Activated B cell treated with CpG ODN at 0.5 μM for 24 hours (primary cell): ENCODE data around the gene STXBP4. TPM values are rescaled to one million over a fixed set of nuclear protein-coding genes. Genes with fewer than 3 reads are reported as not detected.

Experiments used
- ATAC-seq: fragments of 200-7000 bp; cut with Tn5 transposase; one replicate; pipeline ENCODE4 v1.10.0; 2021; ENCODE audit warnings: low read depth, mild to moderate bottlenecking, moderate library complexity
- CTCF ChIA-PET: fragments of 350-600 bp; sonication (Branson Sonifier 250); formaldehyde crosslinking; loops from one replicate; lab custom pipeline; 2021; ENCODE audit warnings: antibody characterized with exemption; lab: Charles Lee
- POLR2A ChIA-PET: fragments of 350-600 bp; sonication (Branson Sonifier 250); formaldehyde crosslinking; loops from one replicate; lab custom pipeline; 2021; ENCODE audit warnings: antibody characterized with exemption; lab: Charles Lee
- DNase-seq: peaks from one replicate; pipeline ENCODE4 v3.0.0; 2022
- H3K27ac Mint-ChIP-seq: one replicate; pipeline ENCODE4 v1.8.0; 2020; ENCODE audit warnings: mixed read lengths
- H3K27me3 Mint-ChIP-seq: one replicate; pipeline ENCODE4 v1.8.0; 2021; ENCODE audit warnings: mixed read lengths
- H3K36me3 Mint-ChIP-seq: one replicate; pipeline ENCODE4 v1.8.0; 2021; ENCODE audit warnings: low read depth, mixed read lengths
- H3K4me1 Mint-ChIP-seq: one replicate; pipeline ENCODE4 v1.8.0; 2021; ENCODE audit warnings: mixed read lengths
- H3K4me3 Mint-ChIP-seq: one replicate; pipeline ENCODE4 v1.8.0; 2020; ENCODE audit warnings: mild to moderate bottlenecking, mixed read lengths
- H3K9me3 Mint-ChIP-seq: one replicate; pipeline ENCODE4 v1.8.0; 2020; ENCODE audit warnings: mixed read lengths
- intact Hi-C: fragments of 100-400 bp; cut with micrococcal nuclease; formaldehyde crosslinking; loops from one replicate; pipeline ENCODE4 v1.15.1; 2024
- total RNA-seq: library from RNA; stranded (reverse); gene quantifications from 2 replicates; pipeline ENCODE4 v1.2.3, GENCODE V29; 2022
- TF ChIP-seq, protein P1 (sequence below): fragments of 200-600 bp; IDR thresholded peaks from one replicate; pipeline ENCODE4 v1.8.0; 2022; ENCODE audit warnings: antibody characterized with exemption, mild to moderate bottlenecking

Gene STXBP4
- total RNA-seq, 1 donor from 2014 or later = 9.5 TPM

DNA sequence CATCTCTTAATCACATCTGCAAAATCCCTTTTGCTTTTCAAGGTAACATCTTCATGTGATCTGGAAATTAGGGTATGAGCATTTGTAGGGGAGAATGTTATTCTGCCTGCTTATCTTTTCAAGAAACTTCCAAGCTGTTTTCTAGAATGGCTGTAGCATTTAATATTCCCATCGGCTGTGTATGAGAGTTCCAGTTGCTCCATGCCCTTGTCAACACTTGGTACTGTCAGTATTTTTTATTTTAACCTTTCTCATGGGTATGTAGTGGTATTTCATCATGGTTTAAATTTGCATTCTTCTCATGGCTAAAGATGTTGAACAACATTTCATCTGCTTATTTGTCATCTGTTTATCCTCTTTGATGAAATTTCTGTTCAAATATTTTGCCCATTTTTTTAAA lies 205.6 kb downstream of the STXBP4 start:
- H3K27me3 Mint-ChIP-seq = no peaks in the 10 kb centered on the region
- CTCF ChIA-PET = no interaction called here

DNA sequence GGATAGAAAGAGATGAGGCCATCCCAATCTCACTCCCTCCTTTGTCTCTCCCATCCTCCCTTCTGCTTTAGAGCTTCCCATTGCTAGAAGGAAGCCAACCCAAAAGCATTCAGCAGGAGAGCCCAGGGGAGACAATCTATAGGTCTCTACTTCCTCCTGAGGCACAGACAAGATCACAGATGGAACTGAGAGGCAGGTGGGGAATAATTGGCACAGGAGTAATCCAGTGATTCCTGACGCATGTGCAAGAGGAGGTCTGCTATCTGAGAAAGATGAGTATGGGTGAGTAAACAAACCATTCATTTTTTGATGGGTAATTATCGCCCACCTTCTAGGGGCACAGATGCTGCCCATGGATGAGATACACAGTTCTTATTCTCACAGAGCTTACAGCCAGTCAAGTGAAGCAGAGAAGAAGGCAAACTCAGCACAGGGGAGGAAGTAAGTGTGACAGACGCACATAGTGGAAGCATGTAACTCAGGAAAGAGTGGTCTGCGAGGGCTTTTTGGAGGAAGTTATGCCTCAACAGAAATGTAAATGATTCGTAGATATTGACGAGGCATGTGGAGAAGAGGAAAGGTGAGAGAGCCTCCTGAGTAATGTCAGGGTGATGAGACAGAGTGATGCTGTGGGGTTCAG lies 207.3 kb downstream of the STXBP4 start:
- CTCF ChIA-PET = no interaction called here
- peak overlapping the region; percentile 2 for H3K4me3 Mint-ChIP-seq
- H3K27me3 Mint-ChIP-seq = no peaks in the 10 kb centered on the region
- H3K4me1 Mint-ChIP-seq = peaks cover 35% of the 10 kb centered on the region
- intact Hi-C loops = no loop called here
- ATAC-seq = peak; percentile 85
- POLR2A ChIA-PET = no interaction called here
- peak overlapping the region; percentile 27 for H3K27ac Mint-ChIP-seq
- TF ChIP-seq, protein P1, sequence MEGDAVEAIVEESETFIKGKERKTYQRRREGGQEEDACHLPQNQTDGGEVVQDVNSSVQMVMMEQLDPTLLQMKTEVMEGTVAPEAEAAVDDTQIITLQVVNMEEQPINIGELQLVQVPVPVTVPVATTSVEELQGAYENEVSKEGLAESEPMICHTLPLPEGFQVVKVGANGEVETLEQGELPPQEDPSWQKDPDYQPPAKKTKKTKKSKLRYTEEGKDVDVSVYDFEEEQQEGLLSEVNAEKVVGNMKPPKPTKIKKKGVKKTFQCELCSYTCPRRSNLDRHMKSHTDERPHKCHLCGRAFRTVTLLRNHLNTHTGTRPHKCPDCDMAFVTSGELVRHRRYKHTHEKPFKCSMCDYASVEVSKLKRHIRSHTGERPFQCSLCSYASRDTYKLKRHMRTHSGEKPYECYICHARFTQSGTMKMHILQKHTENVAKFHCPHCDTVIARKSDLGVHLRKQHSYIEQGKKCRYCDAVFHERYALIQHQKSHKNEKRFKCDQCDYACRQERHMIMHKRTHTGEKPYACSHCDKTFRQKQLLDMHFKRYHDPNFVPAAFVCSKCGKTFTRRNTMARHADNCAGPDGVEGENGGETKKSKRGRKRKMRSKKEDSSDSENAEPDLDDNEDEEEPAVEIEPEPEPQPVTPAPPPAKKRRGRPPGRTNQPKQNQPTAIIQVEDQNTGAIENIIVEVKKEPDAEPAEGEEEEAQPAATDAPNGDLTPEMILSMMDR = no peak
- DNase-seq = no peak
- H3K36me3 Mint-ChIP-seq = no peaks in the 10 kb centered on the region
- peaks cover 7% of the 10 kb centered on the region for H3K9me3 Mint-ChIP-seq

More for the DNA sequence above, 205.6 kb downstream of the STXBP4 start:
- ATAC-seq (no peak), DNase-seq (no peak)
- intact Hi-C loops = no loop called here
- POLR2A ChIA-PET = no interaction called here
- Mint-ChIP-seq H3K9me3 (peaks cover 7% of the 10 kb centered on the region), H3K4me3 (no peak overlapping the region), H3K4me1 (peaks cover 42% of the 10 kb centered on the region), H3K36me3 (no peaks in the 10 kb centered on the region), H3K27ac (no peak overlapping the region)
- TF ChIP-seq, protein P1 = no peak

DNA sequence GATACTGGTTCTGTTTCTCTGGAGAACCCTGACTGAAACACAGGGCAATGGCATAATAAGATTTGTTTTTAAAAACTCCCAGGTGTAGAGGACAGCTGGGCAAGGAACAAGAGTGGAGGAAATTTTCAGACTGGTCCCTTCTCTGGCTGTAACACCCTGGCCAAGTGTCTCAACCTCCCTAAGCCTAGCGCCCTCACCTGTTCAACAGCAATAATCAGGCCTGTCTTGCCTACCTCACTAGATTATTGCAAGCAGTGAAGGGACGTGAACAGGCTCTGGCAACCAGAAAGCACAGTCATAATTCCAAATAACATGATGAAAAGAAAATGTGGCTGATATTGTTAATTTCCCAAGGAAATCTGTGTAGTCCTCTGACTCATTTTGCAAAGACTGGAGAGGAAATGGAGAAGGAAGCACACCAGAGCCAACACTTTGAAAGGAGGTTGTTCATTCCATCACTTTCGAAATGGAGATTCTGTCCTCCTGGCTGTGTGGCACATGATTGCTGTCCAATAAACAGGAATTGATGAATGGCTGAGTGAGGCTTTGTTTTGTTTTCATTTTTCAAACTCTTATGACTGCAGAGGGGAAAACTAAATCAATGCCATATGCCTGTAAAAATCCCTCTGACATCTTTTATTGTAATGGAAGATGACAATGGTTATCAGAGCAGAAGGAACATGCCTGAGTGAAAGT lies 208.7 kb downstream of the STXBP4 start:
- H3K9me3 Mint-ChIP-seq = peaks cover 9% of the 10 kb centered on the region
- H3K27ac Mint-ChIP-seq = no peak overlapping the region
- TF ChIP-seq, protein P1 = no peak
- H3K4me1 Mint-ChIP-seq = peaks cover 29% of the 10 kb centered on the region
- intact Hi-C loops = no loop called here
- no peaks in the 10 kb centered on the region for H3K27me3 Mint-ChIP-seq
- ChIA-PET CTCF (no interaction called here), POLR2A (no interaction called here)
- DNase-seq (no peak), ATAC-seq (no peak)
- no peaks in the 10 kb centered on the region for H3K36me3 Mint-ChIP-seq
- H3K4me3 Mint-ChIP-seq = no peak overlapping the region

DNA sequence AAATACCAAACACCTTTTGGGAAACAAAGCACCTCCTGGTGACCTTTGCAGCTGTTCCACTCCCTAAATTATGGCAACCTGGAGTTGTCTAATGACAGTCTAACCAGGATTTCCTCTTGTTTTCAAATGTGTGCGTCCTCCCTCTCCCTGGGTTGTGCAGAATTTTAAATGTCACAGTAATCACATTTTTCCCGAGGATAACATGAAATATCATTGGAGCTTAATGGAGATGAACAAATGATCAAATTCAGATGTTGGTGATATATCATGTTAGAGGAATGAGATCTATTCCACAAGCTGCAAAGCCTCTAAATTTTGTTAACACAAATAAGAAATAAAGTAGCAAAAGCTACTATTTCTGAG lies 209.3 kb downstream of the STXBP4 start:
- POLR2A ChIA-PET = no interaction called here
- CTCF ChIA-PET = no interaction called here
- DNase-seq (no peak), ATAC-seq (no peak)
- Mint-ChIP-seq H3K27ac (no peak overlapping the region), H3K9me3 (peaks cover 11% of the 10 kb centered on the region), H3K27me3 (no peaks in the 10 kb centered on the region), H3K4me1 (peaks cover 24% of the 10 kb centered on the region), H3K4me3 (no peak overlapping the region), H3K36me3 (no peaks in the 10 kb centered on the region)
- intact Hi-C loops = no loop called here
- TF ChIP-seq, protein P1 = no peak

DNA sequence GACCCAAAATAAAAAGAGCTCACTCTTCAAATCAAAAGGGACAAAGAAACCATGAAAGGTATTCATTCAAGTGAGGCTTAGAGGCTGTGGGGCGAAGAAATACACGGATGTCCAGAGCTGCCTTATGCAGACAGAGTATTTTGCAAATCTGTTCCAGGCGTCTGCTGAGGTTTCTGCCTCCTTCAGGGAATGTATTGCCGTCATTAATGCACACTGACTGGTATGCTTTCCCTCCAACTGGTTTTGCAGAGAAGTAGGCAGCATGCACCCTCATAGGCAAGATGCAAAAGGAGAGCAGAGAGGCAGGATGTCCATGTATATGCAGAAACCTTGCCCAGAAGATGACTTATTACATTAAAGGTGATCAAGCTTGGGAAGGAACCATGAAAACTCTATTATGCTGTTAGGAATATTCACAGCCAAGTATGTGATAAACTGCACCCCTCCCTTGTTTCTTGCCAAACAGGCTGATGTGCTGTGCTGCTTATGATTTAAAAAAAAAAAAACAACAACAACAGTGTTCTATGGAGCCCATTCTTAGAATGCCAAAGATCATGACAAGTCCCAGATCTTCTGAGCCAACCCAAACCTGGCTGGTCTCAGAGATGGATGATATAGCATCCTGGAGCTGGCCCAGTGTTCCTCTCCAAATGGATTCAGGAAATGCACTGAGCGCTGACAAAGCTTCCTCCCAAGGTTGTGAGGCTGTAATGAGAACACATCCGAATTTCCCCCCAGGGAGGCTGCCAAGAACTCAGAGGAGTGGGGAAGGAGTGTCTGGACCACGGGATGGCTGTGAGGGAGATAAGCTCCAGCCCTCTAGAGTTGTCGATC lies 218.6 kb downstream of the STXBP4 start:
- no peak overlapping the region for H3K27ac Mint-ChIP-seq
- CTCF ChIA-PET = no interaction called here
- no peak for DNase-seq
- H3K4me3 Mint-ChIP-seq = no peak overlapping the region
- POLR2A ChIA-PET = no interaction called here
- H3K9me3 Mint-ChIP-seq = peaks cover 3% of the 10 kb centered on the region
- intact Hi-C loops = no loop called here
- no peaks in the 10 kb centered on the region for H3K36me3 Mint-ChIP-seq
- TF ChIP-seq, protein P1 = no peak
- no peak for ATAC-seq
- no peaks in the 10 kb centered on the region for H3K4me1 Mint-ChIP-seq
- no peaks in the 10 kb centered on the region for H3K27me3 Mint-ChIP-seq
